Measurements from ENCODE around the gene FAAH.

FAAH gene

GRCh38 chr1:46401154-46401913, 7.2 kb downstream of the FAAH start:
- DNase-seq (ENCODE audit: low read depth) = no peak

DNA sequence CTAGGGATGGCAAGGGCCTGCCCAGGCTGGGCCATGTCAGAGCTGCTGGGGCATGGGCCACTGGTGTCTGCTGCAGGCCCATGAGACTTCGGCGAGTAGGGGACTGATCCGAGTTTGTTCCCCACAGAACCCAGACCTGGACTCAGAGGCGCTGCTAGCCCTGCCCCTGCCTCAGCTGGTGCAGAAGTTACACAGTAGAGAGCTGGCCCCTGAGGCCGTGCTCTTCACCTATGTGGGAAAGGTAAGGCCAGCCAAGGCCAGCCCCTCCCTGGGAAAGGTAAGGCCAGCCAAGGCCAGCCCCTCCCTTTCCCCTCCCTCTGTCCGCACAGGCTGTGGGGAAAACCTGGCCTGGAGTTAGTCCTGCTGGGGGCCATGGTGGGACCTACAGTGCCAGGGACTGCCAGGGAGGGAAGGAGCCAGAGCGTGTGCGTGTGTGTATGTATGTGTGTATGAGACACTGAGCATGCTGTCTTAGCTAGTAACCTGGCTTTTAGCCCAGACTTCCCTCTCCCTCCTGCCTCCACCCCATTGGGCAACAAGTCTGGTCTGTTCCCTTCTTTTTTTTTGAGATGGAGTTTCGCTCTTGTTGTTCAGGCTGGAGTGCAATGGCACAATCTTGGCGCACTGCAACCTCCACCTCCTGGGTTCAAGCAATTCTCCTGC, 8.0 kb downstream of the FAAH start:
- DNase-seq (ENCODE audit: low read depth) = no peak

- DNase-seq (ENCODE audit: low read depth) = no peak
Observed at GRCh38 chr1:46403916-46404315, 9.8 kb downstream of the FAAH start.

- no peak for DNase-seq (ENCODE audit: low read depth)
Observed at GRCh38 chr1:46404482-46405196, 10.5 kb downstream of the FAAH start.

DNA sequence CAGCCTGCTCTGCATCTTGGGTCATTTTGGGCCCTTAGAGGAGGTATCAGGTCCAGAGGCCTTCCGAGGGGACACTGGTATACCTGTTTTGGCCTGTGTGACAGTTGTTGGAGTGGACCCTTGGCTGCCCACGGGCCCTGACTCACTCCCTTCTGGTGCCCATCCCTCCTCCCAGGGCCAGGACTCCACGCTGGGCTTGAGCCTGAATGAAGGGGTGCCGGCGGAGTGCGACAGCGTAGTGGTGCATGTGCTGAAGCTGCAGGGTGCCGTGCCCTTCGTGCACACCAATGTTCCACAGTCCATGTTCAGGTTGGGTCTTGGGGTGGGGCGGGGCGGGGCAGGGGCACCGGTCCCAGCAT, 11.1 kb downstream of the FAAH start:
- DNase-seq (ENCODE audit: low read depth) = no peak

GRCh38 chr1:46405724-46406123, 11.6 kb downstream of the FAAH start:
- DNase-seq (ENCODE audit: low read depth) = no peak

DNA sequence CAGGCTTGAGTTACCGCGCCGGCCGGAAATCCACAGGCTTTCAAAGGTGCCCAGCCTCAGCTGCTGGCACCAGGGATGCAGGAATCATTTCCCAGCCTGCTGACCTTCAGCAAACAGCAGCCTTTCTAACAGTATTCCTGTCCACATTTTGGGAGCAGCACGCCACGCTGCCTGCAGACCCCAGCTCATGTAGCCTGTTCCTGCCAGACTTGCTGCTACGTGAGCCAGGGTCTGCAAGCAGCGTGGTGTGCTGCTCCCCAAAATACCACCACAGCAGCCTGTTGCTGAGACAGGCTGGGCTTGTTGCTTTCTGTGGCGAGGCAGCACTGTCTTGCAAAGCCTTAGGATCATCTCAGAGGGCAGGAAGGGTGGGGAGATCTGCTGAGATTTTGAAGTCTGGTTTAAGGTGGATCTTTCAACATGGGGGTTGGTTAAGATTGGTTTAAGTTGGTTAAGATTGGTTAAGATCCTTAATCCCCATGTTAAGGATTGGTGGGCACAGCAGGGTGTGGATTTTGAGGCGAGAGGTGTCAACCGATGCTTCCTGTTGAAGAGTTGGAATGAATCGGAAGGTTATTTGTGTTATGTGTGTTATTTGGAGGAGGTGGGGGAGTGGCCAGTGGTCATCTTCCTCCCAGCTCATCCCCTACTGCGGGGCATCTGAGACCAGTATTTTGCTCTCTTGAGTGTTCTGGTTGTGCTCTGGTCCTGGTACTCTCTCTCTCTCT, 12.9 kb downstream of the FAAH start:
- DNase-seq (ENCODE audit: low read depth) = no peak

- no peak for DNase-seq (ENCODE audit: low read depth)
Observed at GRCh38 chr1:46407636-46408035, 13.5 kb downstream of the FAAH start.

DNA sequence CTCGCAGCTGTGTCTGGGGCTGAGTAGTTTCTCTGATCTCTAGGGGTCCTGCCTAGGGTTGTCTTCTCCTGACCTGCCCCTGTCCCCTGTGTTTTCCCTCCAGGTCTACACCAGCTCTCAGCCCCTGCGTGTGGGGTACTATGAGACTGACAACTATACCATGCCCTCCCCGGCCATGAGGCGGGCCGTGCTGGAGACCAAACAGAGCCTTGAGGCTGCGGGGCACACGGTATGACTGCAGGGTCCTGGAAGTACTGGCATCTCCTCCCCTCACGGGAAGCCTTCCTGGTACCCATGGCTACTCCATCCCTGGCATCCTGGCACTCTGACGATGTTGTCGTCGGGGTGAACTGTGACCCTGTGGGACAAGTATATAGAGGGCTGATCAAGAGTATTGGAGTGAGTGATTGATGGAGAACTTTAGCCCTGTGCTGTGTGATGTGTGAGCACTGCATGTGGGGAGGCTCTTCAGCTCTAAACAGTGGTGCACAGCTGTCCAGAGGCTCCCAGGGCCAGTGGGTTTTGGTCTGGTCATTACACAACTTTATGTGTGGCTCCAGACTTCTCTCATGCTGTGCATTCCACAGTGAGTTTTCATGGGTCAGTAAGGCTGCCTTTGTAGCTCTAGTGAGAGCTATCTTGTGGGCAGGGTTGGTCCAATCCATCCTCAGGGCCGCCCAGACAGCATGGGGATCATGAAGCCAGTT, 14.4 kb downstream of the FAAH start:
- no peak for DNase-seq (ENCODE audit: low read depth)

GRCh38 chr1:46409063-46409372, 14.9 kb downstream of the FAAH start:
- no peak for DNase-seq (ENCODE audit: low read depth)

DNA sequence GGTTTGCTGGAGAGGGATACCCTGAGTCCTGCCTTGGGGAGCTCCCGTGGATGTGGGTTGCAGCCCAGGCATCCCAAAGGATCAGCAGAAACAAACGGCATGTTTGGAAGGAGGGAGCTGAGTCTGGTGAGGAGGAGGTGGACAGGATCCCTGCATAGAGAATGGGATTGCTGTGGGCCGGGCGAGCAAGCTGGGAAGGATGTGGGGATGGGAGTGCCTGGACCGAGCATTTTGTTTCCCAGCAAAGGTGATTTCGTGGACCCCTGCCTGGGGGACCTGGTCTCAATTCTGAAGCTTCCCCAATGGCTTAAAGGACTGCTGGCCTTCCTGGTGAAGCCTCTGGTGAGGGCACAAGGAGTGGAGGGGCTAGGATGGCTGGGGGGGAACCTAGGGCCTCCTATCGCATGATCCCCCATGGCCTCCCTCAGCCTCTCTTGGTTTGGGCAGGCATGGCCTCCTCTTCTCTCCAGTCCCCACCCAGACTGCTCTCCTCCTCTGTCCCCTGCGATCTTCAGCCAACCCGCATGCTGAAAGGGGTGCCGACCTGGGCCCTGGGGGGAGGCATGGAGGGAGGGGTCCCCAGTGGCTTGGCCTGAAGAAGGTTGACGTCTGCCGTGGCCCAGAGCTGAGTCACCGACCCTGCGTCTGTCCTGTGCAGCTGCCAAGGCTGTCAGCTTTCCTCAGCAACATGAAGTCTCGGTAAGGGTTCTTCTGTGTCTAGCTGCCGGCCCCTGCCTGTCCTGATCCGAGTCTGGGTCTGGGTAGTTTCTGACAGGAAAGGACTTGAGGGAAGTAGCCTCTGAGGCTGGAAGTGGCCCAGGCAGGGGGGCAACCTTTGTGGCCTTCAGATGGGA, 16.3 kb downstream of the FAAH start:
- no peak for DNase-seq (ENCODE audit: low read depth)

GRCh38 chr1:46411010-46411405, 16.9 kb downstream of the FAAH start:
- no peak for DNase-seq (ENCODE audit: low read depth)

DNA sequence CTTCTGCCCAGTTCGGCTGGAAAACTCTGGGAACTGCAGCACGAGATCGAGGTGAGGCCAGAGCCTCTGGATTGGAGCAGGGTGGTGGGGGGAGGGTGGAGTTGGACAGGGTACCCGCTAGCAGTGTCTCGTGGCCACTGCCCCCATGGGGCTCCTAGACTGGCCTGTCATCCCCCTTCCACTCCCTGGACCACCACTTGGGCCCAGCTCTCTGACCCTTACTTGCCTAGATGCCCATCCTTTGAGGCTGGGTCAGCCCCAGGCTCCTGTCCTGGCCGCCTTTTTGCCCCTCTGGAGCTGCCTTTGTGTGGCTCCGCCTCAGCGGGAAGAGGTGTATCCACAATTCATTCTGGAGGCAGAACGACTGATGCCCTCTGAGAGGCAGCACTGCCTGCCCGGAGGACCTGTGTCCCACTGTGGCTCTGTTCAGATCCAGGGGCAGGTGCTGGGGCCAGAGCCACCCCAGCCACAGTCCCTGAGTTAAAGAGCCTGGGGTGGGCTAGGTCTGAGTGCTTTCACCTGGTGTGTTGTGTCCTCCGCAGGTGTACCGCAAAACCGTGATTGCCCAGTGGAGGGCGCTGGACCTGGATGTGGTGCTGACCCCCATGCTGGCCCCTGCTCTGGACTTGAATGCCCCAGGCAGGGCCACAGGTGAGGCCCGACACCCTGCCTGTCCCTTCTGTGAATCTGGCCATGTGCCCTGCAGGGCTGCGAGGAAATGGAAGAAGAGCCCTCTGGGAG, 17.7 kb downstream of the FAAH start:
- no peak for DNase-seq (ENCODE audit: low read depth)

DNA sequence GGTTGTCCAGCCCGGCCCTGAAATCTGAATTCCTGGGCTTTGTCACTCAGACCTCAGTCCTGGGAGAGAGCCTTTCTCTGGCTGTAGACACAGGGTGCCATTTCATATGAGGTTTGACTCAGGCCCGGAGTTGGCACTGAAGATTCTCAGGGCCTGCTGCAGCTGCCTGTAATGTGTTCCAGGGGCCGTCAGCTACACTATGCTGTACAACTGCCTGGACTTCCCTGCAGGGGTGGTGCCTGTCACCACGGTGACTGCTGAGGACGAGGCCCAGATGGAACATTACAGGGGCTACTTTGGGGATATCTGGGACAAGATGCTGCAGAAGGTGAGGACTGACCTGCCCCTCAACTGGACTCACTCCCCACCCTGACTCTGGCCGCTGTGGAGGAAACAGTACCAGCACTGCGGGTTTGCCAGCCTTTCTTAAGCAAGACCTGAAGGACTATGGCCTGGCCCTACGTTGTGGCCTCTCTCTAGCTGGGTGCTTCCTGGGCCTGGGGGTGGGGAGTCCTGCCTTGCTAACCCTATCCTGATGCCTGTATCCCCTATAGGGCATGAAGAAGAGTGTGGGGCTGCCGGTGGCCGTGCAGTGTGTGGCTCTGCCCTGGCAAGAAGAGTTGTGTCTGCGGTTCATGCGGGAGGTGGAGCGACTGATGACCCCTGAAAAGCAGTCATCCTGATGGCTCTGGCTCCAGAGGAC, 18.9 kb downstream of the FAAH start:
- no peak for DNase-seq (ENCODE audit: low read depth)

GRCh38 chr1:46413596-46413985, 19.5 kb downstream of the FAAH start:
- no peak for DNase-seq (ENCODE audit: low read depth)

- DNase-seq (ENCODE audit: low read depth) = no peak
Observed at GRCh38 chr1:46415514-46415913, 21.4 kb downstream of the FAAH start.

- no peak for DNase-seq (ENCODE audit: low read depth)
Observed at GRCh38 chr1:46418976-46419375, 24.9 kb downstream of the FAAH start.

- DNase-seq (ENCODE audit: low read depth) = no peak
Observed at GRCh38 chr1:46420533-46420915, 26.4 kb downstream of the FAAH start.

DNA sequence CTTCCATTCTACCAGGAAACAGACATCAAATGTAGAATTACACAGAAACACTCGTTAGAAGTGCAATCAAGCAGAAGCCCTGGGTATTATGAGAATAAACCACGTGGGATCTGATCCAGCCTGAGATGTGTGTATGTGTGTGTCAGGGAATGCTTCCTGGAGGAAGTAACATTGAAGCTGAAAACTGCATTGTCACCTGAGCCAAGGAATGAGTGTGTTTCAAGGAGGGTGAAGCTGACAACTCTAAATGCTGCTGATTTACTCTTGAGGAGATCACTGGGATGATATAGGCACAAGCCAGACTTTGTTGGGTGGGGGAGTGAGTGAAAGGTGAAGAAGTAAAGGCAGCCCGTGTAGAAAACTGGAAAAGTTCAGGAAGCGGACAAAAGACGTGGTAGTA, 27.6 kb downstream of the FAAH start:
- DNase-seq (ENCODE audit: low read depth) = no peak
